HUES64 (cell line): ENCODE results near the gene CCDC9.

Source experiments
- H3K27ac ChIP-seq: 2 replicates; pipeline ENCODE4 v1.7.0; 2013; ENCODE audit warnings: low read depth, low read length, inconsistent platforms
- H3K27me3 ChIP-seq: 2 replicates; pipeline ENCODE4 v1.6.1; 2013; ENCODE audit warnings: mild to moderate bottlenecking, low read length; ENCODE audit not compliant: insufficient read depth
- H3K36me3 ChIP-seq: 2 replicates; pipeline ENCODE4 v1.6.1; 2013; ENCODE audit warnings: mild to moderate bottlenecking, low read length; ENCODE audit not compliant: insufficient read depth
- H3K4me1 ChIP-seq: 2 replicates; pipeline ENCODE4 v1.6.1; 2013; ENCODE audit warnings: mild to moderate bottlenecking, low read length, moderate library complexity; ENCODE audit not compliant: insufficient read depth
- H3K4me3 ChIP-seq: 2 replicates; pipeline ENCODE4 v1.5.1; 2013; ENCODE audit warnings: mild to moderate bottlenecking, low read length, moderate library complexity
- H3K9ac ChIP-seq: 2 replicates; pipeline ENCODE4 v1.6.1; 2013; ENCODE audit warnings: mild to moderate bottlenecking, low read depth, low read length
- H3K9me3 ChIP-seq: 2 replicates; pipeline ENCODE4 v1.6.1; 2013; ENCODE audit warnings: low read depth, low read length; ENCODE audit not compliant: insufficient read depth
- WGBS: fragments of 150-250, 120-280 bp; methylation state at CpG from one replicate; pipeline ENCODE4 v1.1.7; 2013; ENCODE audit warnings: missing lambda C conversion rate; 5-methylcytosine and 5-hydroxymethylcytosine counted together

The CCDC9 gene

GRCh38 chr19:47309608-47310007, 53.3 kb downstream of the CCDC9 start, which contains the start of gene C5AR1:
C5AR1 (plus strand) TSS chr19:47309861; CDS start chr19:47309896, 35 bp downstream.
- H3K4me1 ChIP-seq = no peaks in the 10 kb centered on the region
- H3K9me3 ChIP-seq = no peaks in the 10 kb centered on the region
- H3K9ac ChIP-seq = no peak within 1 kb of the TSS
- H3K27ac ChIP-seq = no peak within 1 kb of the TSS
- no peak within 1 kb of the TSS for H3K4me3 ChIP-seq
- 71% methylated on average over 12 of the region's 12 CpGs for WGBS
- no peaks in the 10 kb centered on the region for H3K36me3 ChIP-seq
- no peaks in the 10 kb centered on the region for H3K27me3 ChIP-seq

DNA sequence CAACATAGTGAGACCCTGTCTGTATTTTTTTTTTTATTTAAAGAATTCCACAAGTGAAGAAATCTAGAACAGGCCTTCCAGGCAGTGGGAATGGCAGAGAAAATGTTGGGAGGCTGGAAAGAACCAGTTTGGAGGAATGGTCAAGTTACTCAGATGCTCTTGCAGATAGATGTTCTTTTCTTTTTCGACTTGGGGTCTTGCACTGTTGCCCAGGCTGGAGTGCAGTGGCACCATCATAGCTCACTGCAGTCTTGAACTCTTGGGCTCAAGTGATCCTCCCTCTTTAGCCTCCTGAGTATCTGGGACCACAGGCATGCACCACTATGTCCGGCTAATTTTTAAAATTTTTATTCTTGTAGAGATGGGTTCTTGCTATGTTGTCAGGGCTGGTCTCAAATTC, 54.0 kb downstream of the CCDC9 start:
- H3K9me3 ChIP-seq = no peaks in the 10 kb centered on the region
- H3K4me3 ChIP-seq = no peak overlapping the region
- H3K4me1 ChIP-seq = no peaks in the 10 kb centered on the region
- H3K27ac ChIP-seq = no peak overlapping the region
- no peak overlapping the region for H3K9ac ChIP-seq
- 90% methylated on average over 2 of the region's 2 CpGs for WGBS
- H3K27me3 ChIP-seq = no peaks in the 10 kb centered on the region
- H3K36me3 ChIP-seq = no peaks in the 10 kb centered on the region

GRCh38 chr19:47310819-47311218, 54.5 kb downstream of the CCDC9 start:
- Histone ChIP-seq H3K27me3 (no peaks in the 10 kb centered on the region), H3K9ac (no peak overlapping the region), H3K4me3 (no peak overlapping the region), H3K4me1 (no peaks in the 10 kb centered on the region), H3K27ac (no peak overlapping the region), H3K36me3 (no peaks in the 10 kb centered on the region), H3K9me3 (no peaks in the 10 kb centered on the region)
- whole genome bisulfite sequencing = 88% methylated on average over 5 of the region's 5 CpGs

GRCh38 chr19:47312366-47313006, 56.2 kb downstream of the CCDC9 start:
- no peak overlapping the region for H3K9ac ChIP-seq
- H3K27ac ChIP-seq = no peak overlapping the region
- WGBS = 87% methylated on average over 4 of the region's 5 CpGs
- H3K4me3 ChIP-seq = no peak overlapping the region
- no peaks in the 10 kb centered on the region for H3K9me3 ChIP-seq
- no peaks in the 10 kb centered on the region for H3K36me3 ChIP-seq
- H3K27me3 ChIP-seq = no peaks in the 10 kb centered on the region
- H3K4me1 ChIP-seq = no peaks in the 10 kb centered on the region

GRCh38 chr19:47313754-47314295, 57.5 kb downstream of the CCDC9 start:
- no peaks in the 10 kb centered on the region for H3K27me3 ChIP-seq
- no peaks in the 10 kb centered on the region for H3K36me3 ChIP-seq
- H3K9ac ChIP-seq = no peak overlapping the region
- 94% methylated on average over 10 of the region's 10 CpGs for WGBS
- H3K27ac ChIP-seq = no peak overlapping the region
- H3K4me1 ChIP-seq = no peaks in the 10 kb centered on the region
- no peaks in the 10 kb centered on the region for H3K9me3 ChIP-seq
- H3K4me3 ChIP-seq = no peak overlapping the region

DNA sequence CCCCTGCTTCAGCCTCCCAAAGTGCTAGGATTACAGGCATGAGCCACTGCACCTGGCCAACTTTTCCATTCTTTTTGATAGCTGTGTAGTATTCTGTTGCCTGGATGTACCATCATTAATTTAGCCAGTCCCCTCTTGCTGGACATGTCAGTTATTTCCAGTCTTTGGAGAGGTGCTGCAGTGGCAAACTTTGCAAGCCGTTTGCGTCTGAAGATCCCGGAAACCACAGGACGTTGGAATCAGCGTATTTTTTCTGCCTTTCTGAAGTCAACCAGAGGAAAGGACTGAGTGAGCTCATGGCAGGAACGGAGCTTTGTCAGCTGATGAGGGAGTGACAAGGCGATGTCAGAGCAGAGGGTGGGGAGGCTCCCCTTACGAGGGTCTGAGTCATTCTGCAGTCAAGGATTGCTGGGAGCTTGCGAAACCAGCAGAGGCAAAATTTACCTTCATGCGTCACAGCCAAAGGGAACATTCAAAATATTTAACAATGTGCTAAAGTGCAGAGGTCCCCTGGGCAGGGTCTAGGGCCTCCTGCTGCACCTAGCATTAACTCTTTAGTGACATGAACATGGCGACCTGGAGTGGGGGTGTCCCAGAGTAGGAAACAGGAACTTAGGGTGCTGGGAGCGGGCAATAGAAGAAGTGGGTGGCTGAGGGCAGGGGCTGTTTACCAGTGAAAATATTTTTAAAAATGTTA, 58.9 kb downstream of the CCDC9 start:
- H3K4me3 ChIP-seq = no peak overlapping the region
- no peaks in the 10 kb centered on the region for H3K4me1 ChIP-seq
- 44% methylated on average over 12 of the region's 12 CpGs for WGBS
- H3K27ac ChIP-seq = no peak overlapping the region
- H3K9ac ChIP-seq = no peak overlapping the region
- H3K27me3 ChIP-seq = no peaks in the 10 kb centered on the region
- H3K9me3 ChIP-seq = no peaks in the 10 kb centered on the region
- no peaks in the 10 kb centered on the region for H3K36me3 ChIP-seq

GRCh38 chr19:47316513-47316912, 60.2 kb downstream of the CCDC9 start:
- Histone ChIP-seq H3K27ac (no peak overlapping the region), H3K27me3 (no peaks in the 10 kb centered on the region), H3K9ac (no peak overlapping the region), H3K9me3 (no peaks in the 10 kb centered on the region), H3K36me3 (no peaks in the 10 kb centered on the region), H3K4me1 (no peaks in the 10 kb centered on the region), H3K4me3 (no peak overlapping the region)
- WGBS = 93% methylated on average over 4 of the region's 4 CpGs

GRCh38 chr19:47319923-47320871, 63.9 kb downstream of the CCDC9 start:
- Histone ChIP-seq H3K36me3 (no peaks in the 10 kb centered on the region), H3K27me3 (no peaks in the 10 kb centered on the region), H3K9me3 (no peaks in the 10 kb centered on the region), H3K4me3 (no peak overlapping the region), H3K9ac (no peak overlapping the region), H3K4me1 (no peaks in the 10 kb centered on the region), H3K27ac (no peak overlapping the region)
- 96% methylated on average over 46 of the region's 46 CpGs for WGBS
